HG03097 (cell line): Measurements from ENCODE around the gene MS4A4E.
"Not testable (repeated sequence)": the region's sequence is repeated elsewhere in the genome, so short reads cannot be mapped to it uniquely, and the experiment has no call there.

Source experiments
- ATAC-seq: cut with Tn5 transposase; IDR thresholded peaks from one replicate; pipeline ENCODE4 v1.9.1; 2021; ENCODE audit not compliant: unreplicated experiment, low FRiP score

MS4A4E gene

GRCh38 chr11:60242740-60243239 is at the start of gene MS4A4E:
TSS of gene MS4A4E (minus strand) at chr11:60243137. CDS start at chr11:60230055, 13,082 bp downstream.
- no peak for ATAC-seq

- ATAC-seq: no peak
Observed at GRCh38 chr11:60292145-60292544, 49.2 kb upstream of the MS4A4E start.

GRCh38 chr11:60288531-60288930 is 45.6 kb upstream of the MS4A4E start:
- no peak for ATAC-seq

- ATAC-seq: not testable (repeated sequence)
Observed at GRCh38 chr11:60285411-60286126, 42.6 kb upstream of the MS4A4E start.

GRCh38 chr11:60282286-60282685 is 39.3 kb upstream of the MS4A4E start:
- ATAC-seq: no peak

GRCh38 chr11:60281485-60281884 is 38.5 kb upstream of the MS4A4E start:
- no peak for ATAC-seq

GRCh38 chr11:60280412-60280811 is 37.5 kb upstream of the MS4A4E start, which contains the start of gene MS4A4A:
TSS of gene MS4A4A (plus strand) at chr11:60280666. CDS start at chr11:60280676, 10 bp downstream.
- ATAC-seq: no peak

GRCh38 chr11:60274416-60274815 is 31.5 kb upstream of the MS4A4E start:
- no peak for ATAC-seq

GRCh38 chr11:60265373-60266214 is 22.7 kb upstream of the MS4A4E start:
- ATAC-seq: no peak

DNA sequence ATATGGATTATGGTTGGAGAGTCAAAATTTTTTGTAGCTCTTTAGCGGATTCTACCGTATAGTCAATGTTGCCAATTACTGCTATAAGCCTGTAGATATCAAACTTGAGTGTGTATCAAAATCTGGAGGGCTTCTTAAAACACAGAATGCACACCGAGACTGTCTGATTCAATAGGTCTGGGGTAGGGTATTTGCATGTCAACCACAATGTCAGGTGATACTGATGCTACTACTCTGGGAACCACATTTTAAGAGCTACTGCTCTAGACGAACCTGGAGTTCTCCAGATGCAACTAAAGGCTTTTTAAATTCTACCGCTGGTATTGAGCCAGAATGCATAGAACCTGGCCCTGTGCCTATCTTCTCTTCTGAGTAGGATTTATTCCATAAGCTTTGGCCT is 21.7 kb upstream of the MS4A4E start:
- ATAC-seq: no peak

- ATAC-seq: no peak
Observed at GRCh38 chr11:60263402-60263801, 20.5 kb upstream of the MS4A4E start.

GRCh38 chr11:60261014-60261413 is 18.1 kb upstream of the MS4A4E start:
- no peak for ATAC-seq

DNA sequence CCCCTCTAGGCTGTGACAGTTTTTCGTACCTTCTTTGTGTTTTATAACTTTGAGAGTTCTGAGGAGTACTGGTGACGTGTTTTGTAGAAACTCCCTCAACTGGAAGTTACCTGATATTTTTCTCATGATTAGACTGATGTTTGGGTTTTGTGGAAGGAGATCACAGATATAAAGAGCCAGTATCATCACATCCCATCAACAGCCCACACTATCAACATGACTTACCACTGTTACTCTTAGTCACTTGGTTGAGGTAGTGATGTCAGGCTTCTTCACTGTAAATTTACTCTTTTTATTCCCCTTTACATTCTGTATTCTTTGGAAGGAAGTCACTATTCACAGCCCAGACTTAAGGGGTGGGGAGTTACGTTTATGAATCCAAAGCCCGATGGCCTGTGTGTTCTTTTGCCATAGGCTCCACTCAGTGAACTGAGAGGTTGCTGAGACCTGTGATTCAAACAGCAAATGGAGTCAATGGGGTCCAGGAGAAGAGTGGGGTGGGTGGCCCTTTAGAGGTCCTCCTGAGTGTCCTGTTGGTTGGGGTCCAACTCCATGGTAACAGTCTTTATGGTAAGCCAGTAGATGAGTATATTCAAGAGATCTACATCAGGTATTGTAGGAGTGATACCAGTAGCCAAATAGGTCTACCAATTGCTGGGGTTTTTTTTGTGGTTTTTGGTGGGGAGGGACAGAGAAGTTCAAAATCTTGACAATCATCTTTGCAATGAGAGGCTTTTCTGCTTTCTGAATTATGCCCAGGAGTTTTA is 15.2 kb upstream of the MS4A4E start:
- ATAC-seq: no peak

- no peak for ATAC-seq
Observed at GRCh38 chr11:60252213-60253108, 9.5 kb upstream of the MS4A4E start.

GRCh38 chr11:60251485-60252212 is 8.7 kb upstream of the MS4A4E start:
- no peak for ATAC-seq

GRCh38 chr11:60241786-60242185 is 1.2 kb downstream of the MS4A4E start:
- no peak for ATAC-seq

- ATAC-seq: no peak
Observed at GRCh38 chr11:60240662-60241061, 2.3 kb downstream of the MS4A4E start.

DNA sequence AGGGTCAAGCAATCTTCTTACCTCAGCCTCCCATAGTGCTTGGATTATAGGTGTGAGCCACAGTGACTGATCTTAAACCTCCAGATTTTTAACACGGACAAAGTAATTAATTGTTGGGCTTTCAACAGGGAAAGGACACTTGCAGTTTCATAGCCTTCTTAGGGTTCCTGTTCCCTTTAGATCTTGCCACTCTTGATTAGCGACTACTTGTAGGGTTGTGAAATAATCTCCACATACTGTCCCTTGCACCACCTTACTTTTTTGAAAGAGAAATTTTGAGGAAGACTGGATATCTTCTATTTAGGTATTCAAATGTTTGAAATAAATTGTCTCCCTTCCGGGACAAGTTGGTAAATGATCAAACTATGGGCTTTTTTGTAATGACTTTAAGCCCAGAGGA is 7.6 kb downstream of the MS4A4E start:
- no peak for ATAC-seq

GRCh38 chr11:60230681-60231080 is 12.3 kb downstream of the MS4A4E start:
- ATAC-seq: no peak
